HCT116 (cell line): ENCODE data around the gene PRPF31. TPM values are rescaled to one million over a fixed set of nuclear protein-coding genes. Genes with fewer than 3 reads are reported as not detected.

ENCODE experiments used
- ATAC-seq: fragments of 200-7000 bp; cut with Tn5 transposase; 2 replicates; pipeline ENCODE4 v1.9.1; 2020; ENCODE audit warnings: mild to moderate bottlenecking, moderate library complexity
- BruUV-seq: library from RNA; stranded (reverse); fragments of 400-500 nt; replicated peaks from 2 replicates; lab custom pipeline; 2021; lab: Mats Ljungman, UMichigan
- CTCF ChIA-PET: fragments of 300-600 bp; sonication (Branson Sonifier 250); formaldehyde crosslinking; loops from one replicate; lab custom pipeline; 2021; ENCODE audit warnings: antibody characterized with exemption; lab: Charles Lee
- POLR2A ChIA-PET: fragments of 300-600, 350-600 bp; sonication (Branson Sonifier 250); formaldehyde crosslinking; loops from one replicate; lab custom pipeline; 2021; ENCODE audit warnings: antibody characterized with exemption; lab: Charles Lee
- RAD21 ChIA-PET, 2 experiments: fragments of 300-600 bp; sonication (Branson Sonifier 250); formaldehyde crosslinking; loops; one replicate each; lab custom pipeline; 2023; ENCODE audit warnings: low total read pairs in 2 of 2; ENCODE audit not compliant: uncharacterized antibody in 2 of 2, unreplicated experiment in 2 of 2, low non-redundant PET in 1 of 2; lab: Charles Lee
- DNase-seq: peaks from one replicate; pipeline ENCODE4 v3.0.0-alpha.2; 2010; ENCODE audit warnings: low read depth, low spot score
- H2AFZ ChIP-seq: fragments of 200-600 bp; shearing (Covaris generic), sonication (generic); 2 replicates; pipeline ENCODE4 v1.6.1; 2017; ENCODE audit warnings: low read depth, mixed run types, mixed read lengths, antibody characterized with exemption, low read length; ENCODE audit not compliant: poor library complexity, severe bottlenecking
- H3K27ac ChIP-seq: 2 replicates; pipeline ENCODE4 v1.5.1; 2012; ENCODE audit warnings: low read depth, low read length
- H3K27me3 ChIP-seq: fragments of 200-600 bp; sonication (generic); 2 replicates; pipeline ENCODE4 v1.6.1; 2016; ENCODE audit warnings: mixed run types, low read length, mixed read lengths; ENCODE audit not compliant: insufficient read depth
- H3K36me3 ChIP-seq, 2 experiments: fragments of 200-500 bp in 1 of 2; fragments of 200-600 bp in 1 of 2; sonication (Bioruptor generic) in 1 of 2; sonication (generic) in 1 of 2; 2 replicates each; pipeline versions ENCODE4 v1.5.1 to v1.6.1; 2014 to 2016; ENCODE audit warnings: low read length in 2 of 2, inconsistent platforms in 1 of 2, mixed read lengths in 1 of 2, mixed run types in 1 of 2; ENCODE audit not compliant: insufficient read depth in 2 of 2, control insufficient read depth in 1 of 2
- H3K4me1 ChIP-seq, 2 experiments: fragments of 200-600 bp in 1 of 2; sonication (generic) in 1 of 2; 2 replicates each; pipeline versions ENCODE4 v1.5.1 to v1.6.1; 2012 to 2017; ENCODE audit warnings: low read length in 2 of 2, inconsistent platforms in 1 of 2, mild to moderate bottlenecking in 1 of 2, mixed read lengths in 1 of 2, mixed run types in 1 of 2, moderate library complexity in 1 of 2; ENCODE audit not compliant: insufficient read depth in 2 of 2, control insufficient read depth in 1 of 2
- H3K4me2 ChIP-seq: fragments of 200-600 bp; sonication (generic); 2 replicates; pipeline ENCODE4 v1.6.1; 2017; ENCODE audit warnings: mixed run types, low read length, mixed read lengths
- H3K4me3 ChIP-seq, 2 experiments: fragments of 200-600 bp in 1 of 2; sonication (generic) in 1 of 2; replicated peaks in 1 of 2; 2 replicates each; pipeline ENCODE4 v1.5.1; 2011 to 2016; ENCODE audit warnings: low read length in 2 of 2, control low read depth in 1 of 2, low read depth in 1 of 2, mild to moderate bottlenecking in 1 of 2, mixed read lengths in 1 of 2, mixed run types in 1 of 2
- H3K79me2 ChIP-seq: fragments of 200-600 bp; sonication (generic); 2 replicates; pipeline ENCODE4 v1.6.1; 2017; ENCODE audit warnings: mild to moderate bottlenecking, mixed run types, low read length, moderate library complexity, mixed read lengths; ENCODE audit not compliant: insufficient read depth
- H3K9ac ChIP-seq: fragments of 200-600 bp; sonication (generic); 2 replicates; pipeline ENCODE4 v1.6.1; 2016; ENCODE audit warnings: low read length, mixed read lengths
- H3K9me2 ChIP-seq: fragments of 200-600 bp; sonication (generic), shearing (Covaris generic); 2 replicates; pipeline ENCODE4 v1.6.1; 2017; ENCODE audit warnings: mixed run types, mild to moderate bottlenecking, moderate library complexity; ENCODE audit not compliant: insufficient read depth
- H3K9me3 ChIP-seq, 2 experiments: fragments of 200-500 bp in 1 of 2; fragments of 200-600 bp in 1 of 2; sonication (Bioruptor generic) in 1 of 2; sonication (generic) in 1 of 2; 2 replicates each; pipeline ENCODE4 v1.6.1; 2014 to 2017; ENCODE audit warnings: low read length in 2 of 2, mixed read lengths in 2 of 2, inconsistent platforms in 1 of 2, low read depth in 1 of 2, mild to moderate bottlenecking in 1 of 2, mixed run types in 1 of 2, moderate library complexity in 1 of 2; ENCODE audit not compliant: control insufficient read depth in 1 of 2, insufficient read depth in 1 of 2
- H4K20me1 ChIP-seq: fragments of 200-600 bp; sonication (generic), shearing (Covaris generic); 2 replicates; pipeline ENCODE4 v1.6.1; 2017; ENCODE audit warnings: mixed run types, mild to moderate bottlenecking, moderate library complexity; ENCODE audit not compliant: insufficient read depth
- CBX3 ChIP-seq: IDR thresholded peaks from 2 replicates; pipeline ENCODE4 v1.6.1; 2012; ENCODE audit warnings: low read depth
- CEBPB ChIP-seq: IDR thresholded peaks from 2 replicates; pipeline ENCODE4 v1.6.1; 2012; ENCODE audit warnings: low read depth
- EGR1 ChIP-seq: IDR thresholded peaks from 2 replicates; pipeline ENCODE4 v1.6.1; 2012; ENCODE audit warnings: low read depth
- ELF1 ChIP-seq: IDR thresholded peaks from 2 replicates; pipeline ENCODE4 v1.6.1; 2012; ENCODE audit warnings: low read depth, borderline replicate concordance
- EZH2 ChIP-seq: fragments of 200-600 bp; sonication (generic); IDR thresholded peaks from 2 replicates; pipeline ENCODE4 v1.6.1; 2017; ENCODE audit warnings: antibody characterized with exemption, mixed run types
- EZH2phosphoT487 ChIP-seq: fragments of 200-600 bp; IDR thresholded peaks from 2 replicates; pipeline ENCODE4 v1.6.1; 2018; ENCODE audit warnings: antibody characterized with exemption, borderline replicate concordance
- FOSL1 ChIP-seq: IDR thresholded peaks from 2 replicates; pipeline ENCODE4 v1.6.1; 2012; ENCODE audit warnings: low read depth
- JUND ChIP-seq: IDR thresholded peaks from 2 replicates; pipeline ENCODE4 v1.6.1; 2012
- POLR2A ChIP-seq: IDR thresholded peaks from 2 replicates; pipeline ENCODE4 v1.7.0; 2011; ENCODE audit warnings: borderline replicate concordance; ENCODE audit not compliant: insufficient read depth, insufficient read length; ENCODE audit errors: extremely low read depth
- RAD21 ChIP-seq: IDR thresholded peaks from 2 replicates; pipeline ENCODE4 v1.6.1; 2012; ENCODE audit warnings: low read depth, mild to moderate bottlenecking
- SIN3A ChIP-seq: IDR thresholded peaks from 2 replicates; pipeline ENCODE4 v1.6.1; 2012; ENCODE audit warnings: low read depth
- SRF ChIP-seq: IDR thresholded peaks from 2 replicates; pipeline ENCODE4 v1.6.1; 2012; ENCODE audit warnings: low read depth
- TCF7L2 ChIP-seq: IDR thresholded peaks from 2 replicates; pipeline ENCODE4 v1.7.0; 2011; ENCODE audit warnings: borderline replicate concordance, inconsistent platforms; ENCODE audit not compliant: insufficient read depth, insufficient read length; ENCODE audit errors: extremely low read depth
- YY1 ChIP-seq: IDR thresholded peaks from 2 replicates; pipeline ENCODE4 v1.6.1; 2011; ENCODE audit warnings: low read length, low read depth, moderate library complexity, mild to moderate bottlenecking; ENCODE audit not compliant: insufficient replicate concordance; ENCODE audit errors: extremely low read depth
- ZFX ChIP-seq: fragments of 450-650 bp; IDR thresholded peaks from 2 replicates; pipeline ENCODE4 v1.6.1; 2017
- ZNF274 ChIP-seq: fragments of 200-500 bp; sonication (Bioruptor generic); IDR thresholded peaks from 2 replicates; pipeline ENCODE4 v1.6.1; 2014; ENCODE audit warnings: mild to moderate bottlenecking, low read depth, low read length, inconsistent platforms
- intact Hi-C: fragments of 100-400 bp; cut with micrococcal nuclease; formaldehyde crosslinking; loops from 2 replicates; pipeline ENCODE4 v1.10.0; 2022
- total RNA-seq: library from RNA; stranded (reverse); gene quantifications from one replicate; pipeline ENCODE4 v1.2.1, GENCODE V29; 2021; ENCODE audit not compliant: unreplicated experiment
- TF ChIP-seq, protein P1 (sequence below): IDR thresholded peaks from 2 replicates; pipeline ENCODE4 v1.6.1; 2012
- TF ChIP-seq, protein P2 (sequence below): IDR thresholded peaks from 2 replicates; pipeline ENCODE4 v1.6.1; 2011; ENCODE audit warnings: mild to moderate bottlenecking, low read length, moderate library complexity; ENCODE audit not compliant: insufficient replicate concordance; ENCODE audit errors: extremely low read depth
- TF ChIP-seq, protein P3 (sequence below), 3 experiments: fragments of 200-600 bp in 1 of 3; sonication (generic) in 1 of 3; IDR thresholded peaks in 2 of 3; conservative IDR thresholded peaks in 1 of 3; 2 replicates each; pipeline ENCODE4 v1.5.1; 2012 to 2017; ENCODE audit warnings: low read depth in 2 of 3, low read length in 2 of 3, antibody characterized with exemption in 1 of 3, borderline replicate concordance in 1 of 3, control low read depth in 1 of 3, mild to moderate bottlenecking in 1 of 3, mixed read lengths in 1 of 3, mixed run types in 1 of 3, moderate library complexity in 1 of 3; ENCODE audit not compliant: insufficient read depth in 1 of 3

The PRPF31 gene
- total RNA-seq, 1 experiment from 2014 or later = 99.0 TPM

DNA sequence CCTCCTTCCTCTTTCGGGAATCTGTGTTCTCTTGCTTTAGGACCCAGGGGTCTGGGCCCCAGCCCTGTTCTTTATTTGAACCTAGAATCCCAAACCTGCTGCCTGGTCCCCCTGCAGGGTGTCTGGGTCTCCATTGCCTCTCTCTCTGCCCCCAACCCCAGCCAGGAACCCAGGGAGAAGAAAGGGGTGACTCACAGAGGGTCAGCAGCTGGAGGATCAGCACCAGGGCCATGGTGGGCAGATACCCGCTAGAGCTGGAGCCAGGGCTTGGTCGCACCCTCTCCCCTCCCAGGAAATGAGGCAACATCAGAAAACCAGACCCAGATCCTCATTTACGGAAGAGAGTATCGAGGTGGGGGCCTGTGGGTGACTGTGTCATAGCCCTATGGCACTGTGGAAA, 15.0 kb upstream of the PRPF31 start, which contains the start of gene OSCAR:
Gene OSCAR (minus strand): TSS at position 243 of the 400 bp plus-strand sequence. CDS start 11 bp downstream, at position 232.
- Histone ChIP-seq H3K27me3 (no peaks in the 10 kb centered on the region), H3K9me3 (no peaks in the 10 kb centered on the region), H2AFZ (no peak within 1 kb of the TSS), H3K4me2 (no peak within 1 kb of the TSS), H3K27ac (no peak within 1 kb of the TSS), H3K9ac (no peak within 1 kb of the TSS), H3K79me2 (peaks cover 29% of the 10 kb centered on the region), H3K4me3 (no peak within 1 kb of the TSS), H3K4me1 (peaks cover 5 to 21% of the 10 kb centered on the region in 2 experiments; a peak in 3 of 4 replicates), H3K9me2 (no peaks in the 10 kb centered on the region), H3K36me3 (peaks cover 2 to 7% of the 10 kb centered on the region in 2 experiments; a peak in 3 of 4 replicates), H4K20me1 (no peaks in the 10 kb centered on the region)
- RAD21 ChIA-PET = no interaction called here
- CTCF ChIA-PET = no interaction called here
- intact Hi-C loops = no loop called here
- POLR2A ChIA-PET = no interaction called here
- no TSS peak for BruUV-seq
- TF ChIP-seq ELF1 (no peak), ZFX (no peak), SIN3A (no peak), RAD21 (no peak), POLR2A (no peak), FOSL1 (no peak), ZNF274 (no peak), SRF (no peak), CEBPB (no peak), EZH2 (no peak), TCF7L2 (no peak), JUND (no peak), EGR1 (no peak), CBX3 (no peak), YY1 (no peak), EZH2phosphoT487 (no peak)
- TF ChIP-seq, protein P1, sequence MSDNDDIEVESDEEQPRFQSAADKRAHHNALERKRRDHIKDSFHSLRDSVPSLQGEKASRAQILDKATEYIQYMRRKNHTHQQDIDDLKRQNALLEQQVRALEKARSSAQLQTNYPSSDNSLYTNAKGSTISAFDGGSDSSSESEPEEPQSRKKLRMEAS = no peak
- TF ChIP-seq, protein P2, sequence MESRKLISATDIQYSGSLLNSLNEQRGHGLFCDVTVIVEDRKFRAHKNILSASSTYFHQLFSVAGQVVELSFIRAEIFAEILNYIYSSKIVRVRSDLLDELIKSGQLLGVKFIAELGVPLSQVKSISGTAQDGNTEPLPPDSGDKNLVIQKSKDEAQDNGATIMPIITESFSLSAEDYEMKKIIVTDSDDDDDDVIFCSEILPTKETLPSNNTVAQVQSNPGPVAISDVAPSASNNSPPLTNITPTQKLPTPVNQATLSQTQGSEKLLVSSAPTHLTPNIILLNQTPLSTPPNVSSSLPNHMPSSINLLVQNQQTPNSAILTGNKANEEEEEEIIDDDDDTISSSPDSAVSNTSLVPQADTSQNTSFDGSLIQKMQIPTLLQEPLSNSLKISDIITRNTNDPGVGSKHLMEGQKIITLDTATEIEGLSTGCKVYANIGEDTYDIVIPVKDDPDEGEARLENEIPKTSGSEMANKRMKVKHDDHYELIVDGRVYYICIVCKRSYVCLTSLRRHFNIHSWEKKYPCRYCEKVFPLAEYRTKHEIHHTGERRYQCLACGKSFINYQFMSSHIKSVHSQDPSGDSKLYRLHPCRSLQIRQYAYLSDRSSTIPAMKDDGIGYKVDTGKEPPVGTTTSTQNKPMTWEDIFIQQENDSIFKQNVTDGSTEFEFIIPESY = no peak
- TF ChIP-seq, protein P3, sequence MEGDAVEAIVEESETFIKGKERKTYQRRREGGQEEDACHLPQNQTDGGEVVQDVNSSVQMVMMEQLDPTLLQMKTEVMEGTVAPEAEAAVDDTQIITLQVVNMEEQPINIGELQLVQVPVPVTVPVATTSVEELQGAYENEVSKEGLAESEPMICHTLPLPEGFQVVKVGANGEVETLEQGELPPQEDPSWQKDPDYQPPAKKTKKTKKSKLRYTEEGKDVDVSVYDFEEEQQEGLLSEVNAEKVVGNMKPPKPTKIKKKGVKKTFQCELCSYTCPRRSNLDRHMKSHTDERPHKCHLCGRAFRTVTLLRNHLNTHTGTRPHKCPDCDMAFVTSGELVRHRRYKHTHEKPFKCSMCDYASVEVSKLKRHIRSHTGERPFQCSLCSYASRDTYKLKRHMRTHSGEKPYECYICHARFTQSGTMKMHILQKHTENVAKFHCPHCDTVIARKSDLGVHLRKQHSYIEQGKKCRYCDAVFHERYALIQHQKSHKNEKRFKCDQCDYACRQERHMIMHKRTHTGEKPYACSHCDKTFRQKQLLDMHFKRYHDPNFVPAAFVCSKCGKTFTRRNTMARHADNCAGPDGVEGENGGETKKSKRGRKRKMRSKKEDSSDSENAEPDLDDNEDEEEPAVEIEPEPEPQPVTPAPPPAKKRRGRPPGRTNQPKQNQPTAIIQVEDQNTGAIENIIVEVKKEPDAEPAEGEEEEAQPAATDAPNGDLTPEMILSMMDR (IDR thresholded peaks at IDR 0.05 in 2 of 3, conservative IDR thresholded peaks at IDR 0.05 in 1 of 3; ENCODE audit: borderline replicate concordance in 1 of 3, insufficient read depth in 1 of 3, low read depth in 2 of 3, low read length in 2 of 3) = no peak
- no peak for DNase-seq
- no peak for ATAC-seq
